ENCODE measurements around the gene LIPA. TPM values are rescaled to one million over a fixed set of nuclear protein-coding genes. Genes with fewer than 3 reads are reported as not detected.

LIPA gene
- total and polyA plus RNA-seq, 8 donors, result 58.0 to 137 (median 63.7) TPM

GRCh38 chr10:89213191-89213808 lies 38.3 kb downstream of the LIPA start:
- peak; percentile 78 for ATAC-seq

GRCh38 chr10:89210794-89211425 lies 40.7 kb downstream of the LIPA start:
- DNase-seq (no peak), ATAC-seq (no peak)
- intact Hi-C loops (cut with DNase I), result no loop called here
- H3K9me3 ChIP-seq, result no peaks in the 10 kb centered on the region
- H3K4me1 ChIP-seq, result peaks cover 7 to 25% of the 10 kb centered on the region in 2 donors
- TF ChIP-seq CTCF (IDR thresholded peaks at IDR 0.05), result no peak
- no peaks in the 10 kb centered on the region for H3K36me3 ChIP-seq
- H3K27me3 ChIP-seq, result peaks cover 0 to 42% of the 10 kb centered on the region in 2 donors
- no peak overlapping the region for H3K4me3 ChIP-seq
- no peak overlapping the region for H3K27ac ChIP-seq

More at GRCh38 chr10:89213191-89213808, 38.3 kb downstream of the LIPA start:
- Histone ChIP-seq H3K9me3 (no peaks in the 10 kb centered on the region), H3K36me3 (no peaks in the 10 kb centered on the region), H3K27ac (no peak overlapping the region), H3K27me3 (peaks cover 0 to 18% of the 10 kb centered on the region in 2 donors), H3K4me1 (peaks cover 6 to 14% of the 10 kb centered on the region in 2 donors), H3K4me3 (no peak overlapping the region)
- TF ChIP-seq CTCF (IDR thresholded peaks at IDR 0.05), result peak; percentile 42 to 66
- DNase-seq, result peak in 1 of 4 donors; percentile 63
- intact Hi-C loops (cut with DNase I), result loop anchor here in 1 of 2 donors (2.0 kb wide), 1 partner anchor 182 kb away; no protein-coding TSS in a partner anchor

GRCh38 chr10:89209718-89210117 lies 41.9 kb downstream of the LIPA start:
- Histone ChIP-seq H3K9me3 (no peaks in the 10 kb centered on the region), H3K4me3 (no peak overlapping the region), H3K27me3 (peaks cover 0 to 54% of the 10 kb centered on the region in 2 donors), H3K36me3 (no peaks in the 10 kb centered on the region), H3K27ac (no peak overlapping the region), H3K4me1 (peaks cover 7 to 25% of the 10 kb centered on the region in 2 donors)
- no peak for DNase-seq
- TF ChIP-seq CTCF (IDR thresholded peaks at IDR 0.05), result no peak
- ATAC-seq, result no peak
- intact Hi-C loops (cut with DNase I), result no loop called here

- intact Hi-C loops (cut with DNase I), result no loop called here
- peaks cover 9 to 20% of the 10 kb centered on the region in 2 donors for H3K4me1 ChIP-seq
- H3K27ac ChIP-seq, result peak overlapping the region; percentile 83 to 87
- ATAC-seq (peak; percentile 56), DNase-seq (peak; percentile 36 to 87 (median 50))
- no peak for TF ChIP-seq CTCF (IDR thresholded peaks at IDR 0.05)
- peaks cover 0 to 58% of the 10 kb centered on the region in 2 donors for H3K27me3 ChIP-seq
- no peaks in the 10 kb centered on the region for H3K36me3 ChIP-seq
- H3K4me3 ChIP-seq, result peak overlapping the region; percentile 47 to 49
- H3K9me3 ChIP-seq, result no peaks in the 10 kb centered on the region
Measured at GRCh38 chr10:89207801-89208551, 43.6 kb downstream of the LIPA start.
